ENCODE results near the gene MBD3L3.
"Not testable (repeated sequence)": the region's sequence is repeated elsewhere in the genome, so short reads cannot be mapped to it uniquely, and the experiment has no call there.

DNA sequence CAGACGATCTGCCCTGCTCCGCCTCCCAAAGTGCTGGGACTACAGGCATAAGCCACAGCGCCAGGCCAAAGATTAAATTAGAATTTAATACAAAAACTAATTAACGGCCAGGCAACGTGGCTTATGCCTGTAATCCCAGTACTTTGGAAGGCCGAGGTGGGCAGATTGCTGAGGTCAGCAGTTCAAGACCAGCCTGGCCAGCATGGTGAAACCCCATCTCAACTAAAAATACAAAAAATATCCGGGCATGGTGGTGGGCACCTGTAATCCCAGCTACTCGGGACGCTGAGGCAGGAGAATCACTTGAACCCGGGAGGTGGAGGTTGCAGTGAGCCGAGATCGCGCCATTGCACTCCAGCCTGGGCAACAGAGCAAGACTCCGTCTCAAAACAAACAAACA lies 2.8 kb downstream of the MBD3L3 start:
- TF ChIP-seq EZH2phosphoT487 (IDR thresholded peaks at IDR 0.05; ENCODE audit: borderline replicate concordance, low read depth); NFIC (IDR thresholded peaks at IDR 0.05; ENCODE audit: borderline replicate concordance); TCF12 (IDR thresholded peaks at IDR 0.05); RXRA (IDR thresholded peaks at IDR 0.05; ENCODE audit: borderline replicate concordance, low read depth); NRF1 (IDR thresholded peaks at IDR 0.05; ENCODE audit: low read depth, low read length); CHD2 (IDR thresholded peaks at IDR 0.05; ENCODE audit: low read length, partially characterized antibody); MXI1 (IDR thresholded peaks at IDR 0.05; ENCODE audit: low read depth, low read length); RFX5 (IDR thresholded peaks at IDR 0.05; ENCODE audit: low read length); EP300 (IDR thresholded peaks at IDR 0.05; ENCODE audit: borderline replicate concordance in 1 of 2, low read depth in 1 of 2, low read length in 1 of 2): not testable (repeated sequence)
- TF ChIP-seq, protein P1, sequence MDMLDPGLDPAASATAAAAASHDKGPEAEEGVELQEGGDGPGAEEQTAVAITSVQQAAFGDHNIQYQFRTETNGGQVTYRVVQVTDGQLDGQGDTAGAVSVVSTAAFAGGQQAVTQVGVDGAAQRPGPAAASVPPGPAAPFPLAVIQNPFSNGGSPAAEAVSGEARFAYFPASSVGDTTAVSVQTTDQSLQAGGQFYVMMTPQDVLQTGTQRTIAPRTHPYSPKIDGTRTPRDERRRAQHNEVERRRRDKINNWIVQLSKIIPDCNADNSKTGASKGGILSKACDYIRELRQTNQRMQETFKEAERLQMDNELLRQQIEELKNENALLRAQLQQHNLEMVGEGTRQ (IDR thresholded peaks at IDR 0.05; ENCODE audit: borderline replicate concordance, low read depth, low read length), result not testable (repeated sequence)
- TF ChIP-seq, protein P2, sequence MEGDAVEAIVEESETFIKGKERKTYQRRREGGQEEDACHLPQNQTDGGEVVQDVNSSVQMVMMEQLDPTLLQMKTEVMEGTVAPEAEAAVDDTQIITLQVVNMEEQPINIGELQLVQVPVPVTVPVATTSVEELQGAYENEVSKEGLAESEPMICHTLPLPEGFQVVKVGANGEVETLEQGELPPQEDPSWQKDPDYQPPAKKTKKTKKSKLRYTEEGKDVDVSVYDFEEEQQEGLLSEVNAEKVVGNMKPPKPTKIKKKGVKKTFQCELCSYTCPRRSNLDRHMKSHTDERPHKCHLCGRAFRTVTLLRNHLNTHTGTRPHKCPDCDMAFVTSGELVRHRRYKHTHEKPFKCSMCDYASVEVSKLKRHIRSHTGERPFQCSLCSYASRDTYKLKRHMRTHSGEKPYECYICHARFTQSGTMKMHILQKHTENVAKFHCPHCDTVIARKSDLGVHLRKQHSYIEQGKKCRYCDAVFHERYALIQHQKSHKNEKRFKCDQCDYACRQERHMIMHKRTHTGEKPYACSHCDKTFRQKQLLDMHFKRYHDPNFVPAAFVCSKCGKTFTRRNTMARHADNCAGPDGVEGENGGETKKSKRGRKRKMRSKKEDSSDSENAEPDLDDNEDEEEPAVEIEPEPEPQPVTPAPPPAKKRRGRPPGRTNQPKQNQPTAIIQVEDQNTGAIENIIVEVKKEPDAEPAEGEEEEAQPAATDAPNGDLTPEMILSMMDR (IDR thresholded peaks at IDR 0.05), result not testable (repeated sequence)
- TF ChIP-seq, protein P3, sequence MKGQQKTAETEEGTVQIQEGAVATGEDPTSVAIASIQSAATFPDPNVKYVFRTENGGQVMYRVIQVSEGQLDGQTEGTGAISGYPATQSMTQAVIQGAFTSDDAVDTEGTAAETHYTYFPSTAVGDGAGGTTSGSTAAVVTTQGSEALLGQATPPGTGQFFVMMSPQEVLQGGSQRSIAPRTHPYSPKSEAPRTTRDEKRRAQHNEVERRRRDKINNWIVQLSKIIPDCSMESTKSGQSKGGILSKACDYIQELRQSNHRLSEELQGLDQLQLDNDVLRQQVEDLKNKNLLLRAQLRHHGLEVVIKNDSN (IDR thresholded peaks at IDR 0.05; ENCODE audit: borderline replicate concordance, low read depth), result not testable (repeated sequence)
- TF ChIP-seq, protein P4, sequence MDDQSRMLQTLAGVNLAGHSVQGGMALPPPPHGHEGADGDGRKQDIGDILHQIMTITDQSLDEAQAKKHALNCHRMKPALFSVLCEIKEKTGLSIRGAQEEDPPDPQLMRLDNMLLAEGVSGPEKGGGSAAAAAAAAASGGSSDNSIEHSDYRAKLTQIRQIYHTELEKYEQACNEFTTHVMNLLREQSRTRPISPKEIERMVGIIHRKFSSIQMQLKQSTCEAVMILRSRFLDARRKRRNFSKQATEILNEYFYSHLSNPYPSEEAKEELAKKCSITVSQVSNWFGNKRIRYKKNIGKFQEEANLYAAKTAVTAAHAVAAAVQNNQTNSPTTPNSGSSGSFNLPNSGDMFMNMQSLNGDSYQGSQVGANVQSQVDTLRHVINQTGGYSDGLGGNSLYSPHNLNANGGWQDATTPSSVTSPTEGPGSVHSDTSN (IDR thresholded peaks at IDR 0.05), result not testable (repeated sequence)

All from SK-N-SH (cell line).